GM19193 (cell line): ENCODE measurements around the gene TLCD1.

Experiments used
- POLR2A ChIP-seq: IDR thresholded peaks from 4 replicates; pipeline ENCODE4 v1.6.1; 2011; ENCODE audit not compliant: insufficient read depth, insufficient read length; ENCODE audit errors: extremely low read depth

Gene TLCD1, protein sequence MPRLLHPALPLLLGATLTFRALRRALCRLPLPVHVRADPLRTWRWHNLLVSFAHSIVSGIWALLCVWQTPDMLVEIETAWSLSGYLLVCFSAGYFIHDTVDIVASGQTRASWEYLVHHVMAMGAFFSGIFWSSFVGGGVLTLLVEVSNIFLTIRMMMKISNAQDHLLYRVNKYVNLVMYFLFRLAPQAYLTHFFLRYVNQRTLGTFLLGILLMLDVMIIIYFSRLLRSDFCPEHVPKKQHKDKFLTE

DNA sequence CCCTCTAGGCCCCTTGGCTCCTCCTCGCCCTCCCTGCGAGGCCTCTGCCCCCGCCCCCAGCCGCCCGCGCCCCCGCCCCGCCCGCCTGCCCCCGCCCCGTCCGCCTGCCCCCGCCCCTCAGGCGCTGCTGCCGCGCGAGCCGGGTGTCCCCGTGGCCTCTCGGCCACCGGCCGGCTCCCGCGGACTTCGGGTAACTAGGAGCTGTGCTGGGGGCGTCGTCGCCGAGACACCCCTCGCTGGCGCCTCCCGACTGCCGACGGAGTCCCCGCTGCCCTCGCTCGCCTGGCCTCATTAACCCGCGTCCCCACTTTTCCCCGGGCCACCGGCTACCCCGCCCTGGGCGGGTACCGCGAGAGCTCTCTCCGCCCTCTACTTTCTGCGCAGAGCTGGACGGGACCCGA is at the start of gene TLCD1:
Gene TLCD1, minus strand, starts transcription at position 8 of the 401 bp plus-strand sequence. CDS start 136 bp downstream, outside the sequence.
- TF ChIP-seq POLR2A, result no peak

DNA sequence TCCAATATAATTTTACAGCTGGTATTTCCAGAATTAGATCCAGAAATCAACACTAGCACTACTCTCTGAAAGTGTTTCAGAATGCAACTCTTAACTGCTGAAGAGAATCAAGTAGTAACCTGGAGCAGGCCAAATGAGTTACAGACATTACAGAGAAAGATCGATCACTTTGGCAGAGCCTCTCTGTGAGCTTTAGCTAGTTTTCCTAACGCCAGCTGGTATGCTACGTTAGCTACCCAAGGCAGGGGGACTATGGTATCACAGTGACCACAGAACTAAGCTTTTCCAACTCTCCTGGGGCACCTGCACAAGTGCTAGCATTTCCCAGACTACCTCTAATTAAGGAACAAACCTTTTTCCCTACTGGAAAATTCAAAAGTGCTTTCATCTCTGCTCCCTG is 48.2 kb upstream of the TLCD1 start:
- TF ChIP-seq POLR2A, result no peak

GRCh38 chr17:28773736-28774135 is 47.7 kb upstream of the TLCD1 start:
- no peak for TF ChIP-seq POLR2A

DNA sequence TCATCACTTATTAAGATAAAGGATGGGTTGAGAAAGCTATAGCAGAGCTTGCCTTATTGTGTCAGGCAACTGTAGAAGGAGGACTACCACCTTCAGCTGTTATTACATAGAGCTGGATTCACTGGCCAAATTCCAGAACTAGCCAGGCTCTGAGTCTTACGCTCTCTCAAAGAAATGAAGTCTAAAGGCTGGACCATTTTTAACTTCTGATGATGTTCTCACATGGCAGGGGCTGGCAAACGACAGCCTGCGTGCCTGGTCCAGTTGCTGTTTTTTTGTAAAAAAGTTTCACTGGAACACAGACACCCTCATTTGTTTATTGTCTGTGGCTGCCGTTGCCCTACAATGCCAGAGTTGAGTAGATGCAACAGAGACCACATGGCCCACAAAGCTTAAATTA is 39.0 kb upstream of the TLCD1 start:
- no peak for TF ChIP-seq POLR2A

DNA sequence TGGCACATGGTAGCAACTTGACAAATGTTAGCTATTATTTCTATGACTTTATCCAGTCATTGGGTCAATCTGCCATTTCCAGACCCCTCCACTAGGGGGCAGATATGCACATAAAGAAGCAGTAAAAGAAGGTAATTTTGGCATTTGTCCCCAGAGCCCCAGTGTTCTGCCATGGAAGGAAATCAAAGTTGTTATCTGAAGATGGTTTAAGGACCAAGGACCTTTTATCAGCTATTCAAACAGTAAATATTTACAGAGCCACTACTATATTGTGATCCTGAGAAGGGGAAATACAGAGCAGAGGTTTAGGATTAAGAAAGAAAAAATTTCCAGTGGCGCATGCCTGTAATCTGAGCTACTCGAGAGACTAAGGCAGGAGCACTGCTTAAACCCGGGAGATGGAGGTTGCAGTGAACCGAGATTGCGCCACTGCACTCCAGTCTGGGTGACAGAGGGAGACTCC is 37.8 kb upstream of the TLCD1 start:
- no peak for TF ChIP-seq POLR2A

DNA sequence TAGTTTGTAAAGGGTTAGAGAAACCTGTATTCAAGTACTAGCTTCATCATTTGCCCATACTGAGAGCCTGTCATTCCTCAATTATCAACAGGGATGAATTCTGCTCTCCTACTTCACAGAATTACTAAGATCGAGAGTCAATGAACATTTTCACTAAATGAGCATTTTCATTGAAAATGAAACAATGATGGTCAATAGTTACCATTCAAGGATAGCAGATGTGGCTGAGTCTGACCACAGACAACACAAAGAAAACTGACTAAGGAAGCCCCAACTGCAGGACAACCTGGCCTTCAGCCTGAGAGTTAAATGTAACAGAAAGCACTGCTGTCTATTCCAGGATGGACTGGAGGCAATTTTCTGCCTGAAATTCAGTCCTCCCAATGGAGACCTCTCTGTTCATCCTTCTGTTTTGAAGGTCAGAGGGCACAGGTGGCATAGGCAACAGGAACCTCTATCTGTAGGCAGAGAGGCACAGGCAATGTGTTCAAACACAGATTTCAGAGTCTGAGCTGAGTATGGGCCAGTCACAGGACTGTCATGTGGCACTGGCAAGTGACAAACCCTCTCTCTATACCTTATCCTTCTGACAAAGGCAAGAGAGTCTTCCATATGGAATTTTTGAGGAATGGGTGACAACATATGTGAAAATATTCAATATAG is 37.2 kb upstream of the TLCD1 start:
- no peak for TF ChIP-seq POLR2A

- no peak for TF ChIP-seq POLR2A
Measured at GRCh38 chr17:28760601-28761562, 34.8 kb upstream of the TLCD1 start.

DNA sequence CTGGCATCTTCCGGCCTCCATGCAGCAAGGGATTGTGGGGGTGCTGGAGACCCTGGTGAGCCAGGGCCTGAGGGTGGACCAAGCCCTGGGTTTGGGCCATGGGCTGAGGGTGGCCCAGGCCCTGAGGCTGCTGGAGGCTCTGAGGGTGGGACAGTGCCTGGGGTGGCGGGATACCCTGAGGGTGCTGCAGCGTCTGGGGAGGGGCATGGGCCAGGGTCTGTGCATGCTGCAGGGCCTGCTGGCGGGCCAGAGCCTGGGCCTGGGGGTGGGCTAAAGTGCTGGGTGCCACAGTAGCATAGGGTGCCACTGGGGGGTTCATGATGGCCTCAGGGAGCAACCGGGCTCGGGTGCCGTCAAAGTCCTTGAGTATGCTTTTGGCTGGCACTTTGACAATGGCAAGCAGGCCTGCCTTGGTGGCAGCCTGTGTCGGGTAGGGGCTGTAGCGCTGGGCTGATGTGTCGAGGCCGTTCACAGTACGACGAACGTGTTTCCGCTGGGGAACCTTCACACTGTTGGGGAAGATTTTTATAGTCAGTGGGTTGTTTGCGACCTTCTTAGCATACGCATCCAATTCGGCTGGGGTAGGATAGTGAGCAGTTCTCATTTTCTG is 33.3 kb upstream of the TLCD1 start:
- no peak for TF ChIP-seq POLR2A

GRCh38 chr17:28758411-28759121 is 32.5 kb upstream of the TLCD1 start:
- no peak for TF ChIP-seq POLR2A

DNA sequence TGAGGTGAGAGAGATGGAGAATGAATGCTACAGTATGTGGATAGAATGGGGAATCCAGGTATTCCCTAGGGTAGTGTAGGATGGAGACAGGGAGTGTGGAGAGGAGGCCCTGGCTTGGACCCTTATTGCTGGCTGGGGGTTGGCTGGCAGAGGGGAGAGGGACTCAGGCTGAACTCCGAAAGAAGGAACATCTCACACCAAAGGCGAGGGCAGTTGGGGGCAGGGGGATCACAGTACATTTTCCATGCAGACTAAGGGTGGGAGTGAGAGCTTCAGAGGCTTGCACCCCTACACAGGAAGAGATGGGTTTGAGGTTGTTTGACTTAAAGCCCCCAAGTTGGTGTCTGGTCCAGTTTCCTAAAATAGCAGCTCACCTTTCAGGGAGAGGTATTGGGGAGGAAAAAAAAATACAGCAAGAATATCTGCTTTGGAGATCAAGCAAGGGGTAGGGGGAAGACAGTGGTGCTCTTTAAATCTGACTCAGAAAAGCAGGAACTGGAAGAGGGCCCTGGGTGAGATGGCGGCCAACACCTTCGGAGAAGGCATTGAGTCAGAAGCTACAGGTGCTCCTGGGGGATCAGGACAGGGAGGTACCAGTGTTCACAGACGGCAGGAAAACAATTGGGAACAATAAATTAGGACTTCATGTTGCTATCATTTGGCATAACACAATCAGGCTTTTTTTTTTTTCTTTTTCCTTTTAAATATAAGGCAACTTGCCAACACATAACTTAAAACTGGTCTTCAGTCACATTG is 30.2 kb upstream of the TLCD1 start:
- no peak for TF ChIP-seq POLR2A

DNA sequence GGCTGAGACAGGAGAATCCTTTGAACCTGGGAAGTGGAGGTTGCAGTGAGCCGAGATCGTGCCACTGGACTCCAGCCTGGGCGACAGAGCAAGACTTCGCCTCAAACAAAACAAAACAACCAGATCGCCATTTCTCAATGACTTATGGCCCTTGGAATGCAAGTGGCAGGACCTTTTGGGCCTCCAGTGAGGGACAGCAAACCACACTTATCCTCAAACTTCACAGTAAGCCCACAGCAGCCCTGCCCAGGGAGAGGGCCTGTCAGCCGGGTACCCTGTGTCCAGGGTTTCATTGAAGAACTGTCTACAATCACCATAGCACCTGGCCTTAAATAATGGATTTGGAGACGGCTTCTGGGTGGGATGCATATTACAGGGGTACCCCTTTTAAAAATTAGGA is 29.5 kb upstream of the TLCD1 start:
- TF ChIP-seq POLR2A, result no peak

- no peak for TF ChIP-seq POLR2A
Measured at GRCh38 chr17:28751600-28752366, 25.8 kb upstream of the TLCD1 start.
